CD14-positive monocyte (primary cell): ENCODE results near the gene PTTG1IP. TPM values are rescaled to one million over a fixed set of nuclear protein-coding genes. Genes with fewer than 3 reads are reported as not detected.

ENCODE experiments used
- DNase-seq, 3 donors: peaks; one replicate each; pipeline ENCODE4 v3.0.0-alpha.2; 2011 to 2022
- H2AFZ ChIP-seq: 2 replicates; pipeline ENCODE4 v1.6.0; 2012; ENCODE audit warnings: mild to moderate bottlenecking, low read depth, low read length, inconsistent platforms; ENCODE audit not compliant: insufficient read depth, poor library complexity, severe bottlenecking
- H3K27ac ChIP-seq, 2 donors: 1 replicate in 1 of 2; 2 replicates in 1 of 2; pipeline ENCODE4 v1.5.1; 2012 to 2013; ENCODE audit warnings: low read length in 2 of 2, control low read depth in 1 of 2, inconsistent platforms in 1 of 2, low read depth in 1 of 2, mild to moderate bottlenecking in 1 of 2
- H3K27me3 ChIP-seq, 2 donors: one replicate each; pipeline versions ENCODE4 v1.6.0 to v1.6.1; 2011 to 2013; ENCODE audit warnings: low read length in 2 of 2; ENCODE audit not compliant: control insufficient read depth in 2 of 2, insufficient read depth in 2 of 2
- H3K36me3 ChIP-seq, 2 donors: replicated peaks in 1 of 2; 1 replicate in 1 of 2; 2 replicates in 1 of 2; pipeline versions ENCODE4 v1.5.1 to v1.6.1; 2012 to 2013; ENCODE audit warnings: low read length in 2 of 2, control low read depth in 1 of 2, inconsistent platforms in 1 of 2, mild to moderate bottlenecking in 1 of 2; ENCODE audit not compliant: insufficient read depth in 2 of 2, control insufficient read depth in 1 of 2
- H3K4me1 ChIP-seq, 2 donors: 1 replicate in 1 of 2; 2 replicates in 1 of 2; pipeline versions ENCODE4 v1.5.1 to v1.6.1; 2012 to 2013; ENCODE audit warnings: low read length in 2 of 2, control low read depth in 1 of 2, inconsistent platforms in 1 of 2, mild to moderate bottlenecking in 1 of 2, moderate library complexity in 1 of 2; ENCODE audit not compliant: insufficient read depth in 2 of 2, control insufficient read depth in 1 of 2
- H3K4me2 ChIP-seq: replicated peaks from 2 replicates; pipeline ENCODE3; 2012; ENCODE audit warnings: low read length, moderate library complexity, mild to moderate bottlenecking; ENCODE audit not compliant: poor library complexity, severe bottlenecking; ENCODE audit errors: extremely low read depth
- H3K4me3 ChIP-seq, 3 experiments: fragments of 200-600 bp in 1 of 3; sonication (generic) in 1 of 3; replicated peaks in 1 of 3; 1 replicate in 2 of 3; 2 replicates in 1 of 3; pipeline ENCODE4 v1.5.1; 2011 to 2013; ENCODE audit warnings: low read length in 3 of 3, mild to moderate bottlenecking in 3 of 3, control low read depth in 2 of 3, low read depth in 2 of 3, inconsistent platforms in 1 of 3, moderate library complexity in 1 of 3
- H3K79me2 ChIP-seq: 2 replicates; pipeline ENCODE4 v1.6.0; 2012; ENCODE audit warnings: mild to moderate bottlenecking, control low read depth, inconsistent platforms, low read length, moderate library complexity; ENCODE audit not compliant: insufficient read depth
- H3K9ac ChIP-seq: 2 replicates; pipeline ENCODE4 v1.6.0; 2017; ENCODE audit warnings: low read length, mild to moderate bottlenecking; ENCODE audit not compliant: insufficient read depth, poor library complexity, severe bottlenecking
- H3K9me3 ChIP-seq, 2 donors: replicated peaks in 1 of 2; 1 replicate in 1 of 2; 2 replicates in 1 of 2; pipeline versions ENCODE4 v1.5.1 to v1.6.1; 2012 to 2013; ENCODE audit warnings: low read length in 2 of 2, control low read depth in 1 of 2; ENCODE audit not compliant: control insufficient read depth in 1 of 2, insufficient read depth in 1 of 2
- H4K20me1 ChIP-seq: 2 replicates; pipeline ENCODE4 v1.6.0; 2012; ENCODE audit warnings: mild to moderate bottlenecking, low read length, control low read depth, moderate library complexity; ENCODE audit not compliant: insufficient read depth
- H3K27ac Mint-ChIP-seq, 7 donors: one replicate each; pipeline ENCODE4 v1.8.0; 2020; ENCODE audit warnings: mild to moderate bottlenecking in 7 of 7, mixed read lengths in 7 of 7, moderate library complexity in 6 of 7, inconsistent platforms in 2 of 7
- H3K27me3 Mint-ChIP-seq, 3 donors: one replicate each; pipeline ENCODE4 v1.8.0; 2021 to 2022; ENCODE audit warnings: low read depth in 3 of 3, mild to moderate bottlenecking in 3 of 3, mixed read lengths in 3 of 3, moderate library complexity in 3 of 3, inconsistent platforms in 1 of 3
- H3K36me3 Mint-ChIP-seq, 2 donors: one replicate each; pipeline ENCODE4 v1.8.0; 2020; ENCODE audit warnings: mixed read lengths in 2 of 2, inconsistent platforms in 1 of 2, mild to moderate bottlenecking in 1 of 2
- H3K4me1 Mint-ChIP-seq: one replicate; pipeline ENCODE4 v1.8.0; 2020; ENCODE audit warnings: mild to moderate bottlenecking, mixed read lengths
- H3K4me3 Mint-ChIP-seq, 2 donors: one replicate each; pipeline ENCODE4 v1.8.0; 2020; ENCODE audit warnings: mild to moderate bottlenecking in 2 of 2, mixed read lengths in 2 of 2, moderate library complexity in 1 of 2
- H3K9me3 Mint-ChIP-seq, 7 donors: one replicate each; pipeline ENCODE4 v1.8.0; 2020 to 2022; ENCODE audit warnings: mixed read lengths in 7 of 7, mild to moderate bottlenecking in 6 of 7, moderate library complexity in 6 of 7, inconsistent platforms in 2 of 7
- WGBS: methylation state at CpG from one replicate; pipeline ENCODE4 v1.1.5; 2013; ENCODE audit warnings: missing lambda C conversion rate; ENCODE audit not compliant: insufficient coverage; 5-methylcytosine and 5-hydroxymethylcytosine counted together
- intact Hi-C, 2 donors: fragments of 100-400 bp; cut with micrococcal nuclease; formaldehyde crosslinking; loops; one replicate each; pipeline versions ENCODE4 v1.15.0 to v1.15.1; 2023
- polyA plus RNA-seq, 3 donors: library from polyadenylated mRNA; depleted of rRNA in 1 of 3; unstranded in 2 of 3; stranded (reverse) in 1 of 3; fragments of 300-500 nt in 2 of 3; fragments of >200 nt in 1 of 3; fragmentation: Illumina TruSeq in 2 of 3; gene quantifications; 1 replicate in 2 of 3; 2 replicates in 1 of 3; pipeline ENCODE4 v1.2.3, GENCODE V29; 2012 to 2021
- TF ChIP-seq, protein P1 (sequence below): fragments of 200-600 bp; IDR thresholded peaks from one replicate; pipeline ENCODE4 v1.8.0; 2022; ENCODE audit warnings: antibody characterized with exemption, mild to moderate bottlenecking

The PTTG1IP gene
- polyA plus RNA-seq, 3 donors, result 118 to 238 (median 206) TPM

DNA sequence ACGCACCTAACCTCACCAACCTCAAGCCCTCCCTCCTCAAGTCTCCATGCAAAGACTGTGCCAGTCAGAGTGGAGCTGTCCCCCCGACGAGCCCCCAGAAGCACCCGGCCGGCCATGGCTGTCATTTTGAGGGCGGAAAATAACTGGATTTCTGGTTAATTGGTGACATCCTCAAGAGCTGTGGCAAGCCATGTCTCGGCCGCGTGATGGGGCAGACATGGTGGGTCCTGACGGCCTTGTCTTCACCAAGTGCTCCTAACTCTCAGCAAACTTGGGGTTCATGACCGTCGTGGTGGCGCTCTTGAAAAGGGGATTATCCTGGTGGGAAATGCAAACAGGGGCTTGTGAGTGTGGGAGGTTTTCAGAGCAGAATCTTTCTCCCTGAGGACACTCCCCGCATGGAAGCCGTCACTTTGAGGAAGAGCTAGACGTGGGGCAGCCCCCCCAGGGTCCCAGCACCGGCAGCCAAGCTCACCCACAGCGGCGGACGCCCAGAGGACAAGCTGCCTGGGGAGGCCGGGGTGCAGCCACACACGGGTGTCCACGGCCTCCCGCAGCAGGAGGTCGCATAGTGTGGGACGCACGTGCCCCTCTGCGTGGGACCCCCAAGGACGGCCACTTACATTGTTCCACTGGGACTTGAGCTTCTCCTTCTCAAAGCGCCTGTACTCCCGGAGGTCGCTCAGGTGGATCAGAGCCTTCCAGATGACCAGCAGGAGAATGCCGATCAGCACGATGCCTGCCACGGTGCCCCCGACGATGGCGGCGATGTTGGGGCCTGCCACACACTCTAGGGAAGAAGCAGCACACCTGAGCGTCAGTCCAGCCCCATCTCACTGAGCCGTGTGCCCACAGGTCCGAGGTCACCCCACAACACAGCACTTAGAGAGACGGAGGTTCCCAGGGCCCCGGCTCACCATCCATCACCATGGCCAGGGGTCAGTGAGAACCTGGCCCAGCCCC, 12.9 kb upstream of the PTTG1IP start:
- Histone ChIP-seq H3K79me2 (peaks cover 35% of the 10 kb centered on the region), H3K36me3 (peaks cover 61% of the 10 kb centered on the region in 2 donors), H3K4me1 (peaks cover 31% of the 10 kb centered on the region in 2 donors), H4K20me1 (peaks cover 68% of the 10 kb centered on the region), H3K9me3 (no peaks in the 10 kb centered on the region), H3K27me3 (no peaks in the 10 kb centered on the region), H2AFZ (no peak overlapping the region), H3K9ac (no peak overlapping the region), H3K4me3 (no peak overlapping the region), H3K27ac (peak overlapping the region in 1 of 2 donors; percentile 20), H3K4me2 (no peak overlapping the region)
- Mint-ChIP-seq H3K9me3 (no peaks in the 10 kb centered on the region), H3K27me3 (peaks cover 0 to 3% (median 0%) of the 10 kb centered on the region in 3 donors), H3K4me3 (no peak overlapping the region), H3K4me1 (peaks cover 31% of the 10 kb centered on the region), H3K36me3 (peaks cover 42 to 57% of the 10 kb centered on the region in 2 donors), H3K27ac (peak overlapping the region in 6 of 7 donors; percentile 10 to 66 (median 36))
- DNase-seq, result no peak
- 95% methylated on average over 42 of the region's 44 CpGs for WGBS
- TF ChIP-seq, protein P1, sequence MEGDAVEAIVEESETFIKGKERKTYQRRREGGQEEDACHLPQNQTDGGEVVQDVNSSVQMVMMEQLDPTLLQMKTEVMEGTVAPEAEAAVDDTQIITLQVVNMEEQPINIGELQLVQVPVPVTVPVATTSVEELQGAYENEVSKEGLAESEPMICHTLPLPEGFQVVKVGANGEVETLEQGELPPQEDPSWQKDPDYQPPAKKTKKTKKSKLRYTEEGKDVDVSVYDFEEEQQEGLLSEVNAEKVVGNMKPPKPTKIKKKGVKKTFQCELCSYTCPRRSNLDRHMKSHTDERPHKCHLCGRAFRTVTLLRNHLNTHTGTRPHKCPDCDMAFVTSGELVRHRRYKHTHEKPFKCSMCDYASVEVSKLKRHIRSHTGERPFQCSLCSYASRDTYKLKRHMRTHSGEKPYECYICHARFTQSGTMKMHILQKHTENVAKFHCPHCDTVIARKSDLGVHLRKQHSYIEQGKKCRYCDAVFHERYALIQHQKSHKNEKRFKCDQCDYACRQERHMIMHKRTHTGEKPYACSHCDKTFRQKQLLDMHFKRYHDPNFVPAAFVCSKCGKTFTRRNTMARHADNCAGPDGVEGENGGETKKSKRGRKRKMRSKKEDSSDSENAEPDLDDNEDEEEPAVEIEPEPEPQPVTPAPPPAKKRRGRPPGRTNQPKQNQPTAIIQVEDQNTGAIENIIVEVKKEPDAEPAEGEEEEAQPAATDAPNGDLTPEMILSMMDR, result no peak
- intact Hi-C loops, result no loop called here

DNA sequence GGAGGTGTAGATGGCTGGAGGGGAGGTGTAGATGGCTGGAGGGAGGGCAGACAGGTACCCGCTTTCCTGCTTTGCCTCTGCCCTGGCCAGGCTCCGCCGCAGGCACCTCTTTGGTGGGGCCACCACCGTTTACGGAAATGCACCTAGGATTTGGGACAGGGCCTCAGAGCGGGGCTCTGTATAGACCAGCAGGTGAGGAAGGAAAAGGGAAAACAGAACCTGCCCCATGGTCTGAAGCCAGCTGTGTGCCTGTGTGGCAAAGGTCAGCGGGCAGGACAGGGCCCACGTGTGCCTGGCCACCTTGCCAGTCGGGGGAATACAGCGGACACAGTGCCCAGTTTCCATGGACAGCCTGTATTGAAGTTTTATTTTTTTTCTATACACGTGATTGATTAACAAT, 12.1 kb upstream of the PTTG1IP start:
- peaks cover 39% of the 10 kb centered on the region for H3K4me1 Mint-ChIP-seq
- peaks cover 39 to 49% of the 10 kb centered on the region in 2 donors for H3K36me3 Mint-ChIP-seq
- Histone ChIP-seq H3K27ac (peak overlapping the region in 1 of 2 donors; percentile 9), H3K4me3 (no peak overlapping the region), H3K36me3 (peaks cover 53 to 54% of the 10 kb centered on the region in 2 donors), H2AFZ (no peak overlapping the region), H3K27me3 (no peaks in the 10 kb centered on the region), H3K4me1 (peaks cover 37% of the 10 kb centered on the region in 2 donors), H3K9ac (no peak overlapping the region), H3K4me2 (no peak overlapping the region), H3K79me2 (peaks cover 28% of the 10 kb centered on the region), H4K20me1 (peaks cover 60% of the 10 kb centered on the region), H3K9me3 (no peaks in the 10 kb centered on the region)
- intact Hi-C loops, result no loop called here
- no peak overlapping the region for H3K4me3 Mint-ChIP-seq
- 89% methylated on average over 9 of the region's 11 CpGs for WGBS
- TF ChIP-seq, protein P1, result no peak
- H3K27ac Mint-ChIP-seq, result peak overlapping the region in 3 of 7 donors; percentile 57 to 83 (median 61)
- H3K27me3 Mint-ChIP-seq, result peaks cover 0 to 3% (median 0%) of the 10 kb centered on the region in 3 donors
- DNase-seq, result no peak
- no peaks in the 10 kb centered on the region for H3K9me3 Mint-ChIP-seq
